K562 (cell line): ENCODE results near the gene KRT34.

Experiments
- ATF2 ChIP-seq: sonication (generic); formaldehyde crosslinking; IDR thresholded peaks from 2 replicates; pipeline ENCODE4 v1.8.1; 2022; ENCODE audit warnings: missing genetic modification reagents
- GTF2F1 ChIP-seq: IDR thresholded peaks from 2 replicates; pipeline ENCODE4 v1.6.1; 2011; ENCODE audit warnings: low read depth, low read length, improper control_type of control experiment
- HDAC1 ChIP-seq, 2 experiments: fragments of 450-650 bp; IDR thresholded peaks; 2 replicates each; pipeline ENCODE4 v1.6.1; 2016 to 2017; ENCODE audit warnings: inconsistent platforms in 1 of 2, mild to moderate bottlenecking in 1 of 2, moderate library complexity in 1 of 2
- KAT7 ChIP-seq: sonication (generic); formaldehyde crosslinking; IDR thresholded peaks from 2 replicates; pipeline ENCODE4 v1.8.0; 2022; ENCODE audit warnings: missing genetic modification reagents, mild to moderate bottlenecking, borderline replicate concordance
- PCBP2 ChIP-seq: fragments of 200-400 bp; formaldehyde crosslinking; IDR thresholded peaks from 2 replicates; pipeline ENCODE4 v1.6.1; 2018; ENCODE audit warnings: low read length, low read depth, mild to moderate bottlenecking, moderate library complexity; ENCODE audit not compliant: poor library complexity, severe bottlenecking
- SETDB1 ChIP-seq: IDR thresholded peaks from one replicate; pipeline ENCODE4 v1.6.1; 2012; ENCODE audit warnings: low read length, control low read depth, inconsistent platforms
- TGIF2 ChIP-seq: sonication (generic); formaldehyde crosslinking; IDR thresholded peaks from 2 replicates; pipeline ENCODE4 v1.8.1; 2022; ENCODE audit warnings: mild to moderate bottlenecking, missing genetic modification reagents, moderate library complexity
- U2AF1 ChIP-seq: fragments of 200-400 bp; formaldehyde crosslinking; optimal IDR thresholded peaks from 2 replicates; pipeline ENCODE3; 2017; ENCODE audit warnings: mild to moderate bottlenecking, low read depth, low read length, moderate library complexity
- TF ChIP-seq, protein P1 (sequence below), 3 experiments: IDR thresholded peaks in 2 of 3; conservative IDR thresholded peaks in 1 of 3; 2 replicates each; pipeline ENCODE4 v1.5.1; 2011 to 2012; ENCODE audit warnings: low read length in 3 of 3, mild to moderate bottlenecking in 3 of 3, control low read depth in 2 of 3, improper control_type of control experiment in 1 of 3, inconsistent platforms in 1 of 3, low read depth in 1 of 3, mixed read lengths in 1 of 3, moderate library complexity in 1 of 3; ENCODE audit not compliant: insufficient read depth in 2 of 3

GRCh38 chr17:41335747-41336146 lies 46.4 kb downstream of the KRT34 start:
- TF ChIP-seq U2AF1 (no peak), GTF2F1 (no peak), KAT7 (CRISPR knock-in tag) (no peak), ATF2 (no peak), TGIF2 (no peak), SETDB1 (no peak), HDAC1 (IDR thresholded peaks at IDR 0.05) (no peak), PCBP2 (no peak)
- TF ChIP-seq, protein P1, sequence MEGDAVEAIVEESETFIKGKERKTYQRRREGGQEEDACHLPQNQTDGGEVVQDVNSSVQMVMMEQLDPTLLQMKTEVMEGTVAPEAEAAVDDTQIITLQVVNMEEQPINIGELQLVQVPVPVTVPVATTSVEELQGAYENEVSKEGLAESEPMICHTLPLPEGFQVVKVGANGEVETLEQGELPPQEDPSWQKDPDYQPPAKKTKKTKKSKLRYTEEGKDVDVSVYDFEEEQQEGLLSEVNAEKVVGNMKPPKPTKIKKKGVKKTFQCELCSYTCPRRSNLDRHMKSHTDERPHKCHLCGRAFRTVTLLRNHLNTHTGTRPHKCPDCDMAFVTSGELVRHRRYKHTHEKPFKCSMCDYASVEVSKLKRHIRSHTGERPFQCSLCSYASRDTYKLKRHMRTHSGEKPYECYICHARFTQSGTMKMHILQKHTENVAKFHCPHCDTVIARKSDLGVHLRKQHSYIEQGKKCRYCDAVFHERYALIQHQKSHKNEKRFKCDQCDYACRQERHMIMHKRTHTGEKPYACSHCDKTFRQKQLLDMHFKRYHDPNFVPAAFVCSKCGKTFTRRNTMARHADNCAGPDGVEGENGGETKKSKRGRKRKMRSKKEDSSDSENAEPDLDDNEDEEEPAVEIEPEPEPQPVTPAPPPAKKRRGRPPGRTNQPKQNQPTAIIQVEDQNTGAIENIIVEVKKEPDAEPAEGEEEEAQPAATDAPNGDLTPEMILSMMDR (IDR thresholded peaks at IDR 0.05 in 2 of 3, conservative IDR thresholded peaks at IDR 0.05 in 1 of 3; ENCODE audit: insufficient read depth in 2 of 3, low read depth in 1 of 3, low read length in 3 of 3), result no peak
